ENCODE measurements around the gene AKR1B1.

Gene AKR1B1

DNA sequence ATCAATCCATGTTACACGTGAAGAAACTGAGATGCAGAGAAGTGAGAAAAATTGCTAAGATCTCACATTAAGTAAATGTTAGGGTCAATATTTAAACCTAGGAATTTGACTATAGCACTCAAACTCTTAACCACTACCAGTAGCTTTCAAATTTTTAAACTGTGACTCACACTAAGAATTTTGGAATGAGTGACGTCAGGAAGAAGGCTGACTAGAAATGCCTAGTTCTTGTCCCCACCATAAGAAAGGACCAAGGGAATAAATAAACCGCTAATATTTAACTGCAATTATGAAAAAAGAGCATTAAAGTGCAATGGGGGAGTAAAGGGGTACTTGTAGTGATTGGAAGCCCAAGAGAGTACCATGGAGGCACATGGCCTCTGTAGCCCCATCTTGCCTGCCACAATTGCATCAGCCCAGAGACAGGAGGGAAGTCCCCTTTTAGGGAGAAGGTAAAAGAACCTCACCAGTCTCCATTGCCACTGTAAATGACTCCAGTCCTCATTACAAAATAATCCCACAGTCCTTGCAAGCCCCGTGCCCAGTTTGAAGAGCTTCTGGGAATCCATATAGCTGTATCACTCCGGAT is 3.5 kb upstream of the AKR1B1 start:
- Histone ChIP-seq H3K9me3 (no peaks in the 10 kb centered on the region), H3K27me3 (peaks cover 45% of the 10 kb centered on the region), H3K4me1 (ENCODE audit: control insufficient read depth in 1 of 2, insufficient read depth in 1 of 2, low read depth in 1 of 2, low read length in 1 of 2) (peaks cover 3 to 13% of the 10 kb centered on the region in 2 experiments), H3K36me3 (no peaks in the 10 kb centered on the region), H3K27ac (no peak overlapping the region), H3K4me3 (ENCODE audit: low read depth in 1 of 2, low read length in 1 of 2) (no peak overlapping the region)
- TF ChIP-seq, protein P1, sequence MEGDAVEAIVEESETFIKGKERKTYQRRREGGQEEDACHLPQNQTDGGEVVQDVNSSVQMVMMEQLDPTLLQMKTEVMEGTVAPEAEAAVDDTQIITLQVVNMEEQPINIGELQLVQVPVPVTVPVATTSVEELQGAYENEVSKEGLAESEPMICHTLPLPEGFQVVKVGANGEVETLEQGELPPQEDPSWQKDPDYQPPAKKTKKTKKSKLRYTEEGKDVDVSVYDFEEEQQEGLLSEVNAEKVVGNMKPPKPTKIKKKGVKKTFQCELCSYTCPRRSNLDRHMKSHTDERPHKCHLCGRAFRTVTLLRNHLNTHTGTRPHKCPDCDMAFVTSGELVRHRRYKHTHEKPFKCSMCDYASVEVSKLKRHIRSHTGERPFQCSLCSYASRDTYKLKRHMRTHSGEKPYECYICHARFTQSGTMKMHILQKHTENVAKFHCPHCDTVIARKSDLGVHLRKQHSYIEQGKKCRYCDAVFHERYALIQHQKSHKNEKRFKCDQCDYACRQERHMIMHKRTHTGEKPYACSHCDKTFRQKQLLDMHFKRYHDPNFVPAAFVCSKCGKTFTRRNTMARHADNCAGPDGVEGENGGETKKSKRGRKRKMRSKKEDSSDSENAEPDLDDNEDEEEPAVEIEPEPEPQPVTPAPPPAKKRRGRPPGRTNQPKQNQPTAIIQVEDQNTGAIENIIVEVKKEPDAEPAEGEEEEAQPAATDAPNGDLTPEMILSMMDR (IDR thresholded peaks at IDR 0.05) = no peak

DNA sequence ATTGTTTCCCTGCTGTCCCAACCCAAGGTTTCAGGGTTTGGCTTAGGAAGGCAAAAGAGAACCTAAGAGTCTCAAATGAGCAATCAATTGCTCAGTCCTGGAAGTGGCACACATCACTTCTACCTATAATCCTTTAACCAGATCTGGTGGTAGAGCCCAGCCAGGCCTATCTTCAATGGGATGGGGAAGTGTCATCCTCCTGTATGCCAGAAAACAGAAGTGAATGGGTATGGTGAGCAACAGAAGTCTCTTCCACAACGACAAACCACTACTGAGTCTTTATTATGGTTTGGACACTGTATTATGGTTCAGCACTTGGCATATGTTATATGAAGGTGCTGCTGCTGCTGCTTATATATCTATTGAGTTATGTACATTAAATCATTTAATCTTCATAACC is 3.0 kb upstream of the AKR1B1 start:
- no peaks in the 10 kb centered on the region for H3K9me3 ChIP-seq
- H3K4me1 ChIP-seq (ENCODE audit: control insufficient read depth in 1 of 2, insufficient read depth in 1 of 2, low read depth in 1 of 2, low read length in 1 of 2) = peaks cover 3 to 13% of the 10 kb centered on the region in 2 experiments
- H3K36me3 ChIP-seq = no peaks in the 10 kb centered on the region
- H3K4me3 ChIP-seq (ENCODE audit: low read depth in 1 of 2, low read length in 1 of 2) = no peak overlapping the region
- no peak overlapping the region for H3K27ac ChIP-seq
- peaks cover 50% of the 10 kb centered on the region for H3K27me3 ChIP-seq
- TF ChIP-seq, protein P1 (IDR thresholded peaks at IDR 0.05) = no peak

DNA sequence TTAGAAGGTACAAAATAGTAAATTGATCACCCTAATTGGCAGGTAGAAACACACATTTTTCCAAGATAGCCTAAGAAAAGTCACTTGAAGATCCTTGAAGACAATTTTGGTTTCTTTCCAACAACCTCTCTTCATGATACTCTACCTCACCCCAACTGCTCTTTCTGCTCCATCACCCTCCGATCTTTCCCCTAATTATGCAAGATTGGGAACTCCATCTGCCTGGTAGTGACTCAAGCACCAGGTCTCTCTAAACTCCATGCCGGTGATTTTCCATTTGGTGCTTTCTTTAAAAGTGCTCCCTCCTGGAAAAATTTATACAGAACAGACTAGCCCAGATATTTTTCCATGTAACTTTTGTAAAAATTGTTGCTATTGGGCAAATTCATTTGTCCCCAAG is 1.1 kb upstream of the AKR1B1 start:
- TF ChIP-seq, protein P1 (IDR thresholded peaks at IDR 0.05) = no peak
- Histone ChIP-seq H3K9me3 (no peaks in the 10 kb centered on the region), H3K27me3 (peaks cover 70% of the 10 kb centered on the region), H3K27ac (no peak overlapping the region), H3K4me3 (ENCODE audit: low read depth in 1 of 2, low read length in 1 of 2) (no peak overlapping the region), H3K36me3 (no peaks in the 10 kb centered on the region), H3K4me1 (ENCODE audit: control insufficient read depth in 1 of 2, insufficient read depth in 1 of 2, low read depth in 1 of 2, low read length in 1 of 2) (peaks cover 3 to 13% of the 10 kb centered on the region in 2 experiments)

DNA sequence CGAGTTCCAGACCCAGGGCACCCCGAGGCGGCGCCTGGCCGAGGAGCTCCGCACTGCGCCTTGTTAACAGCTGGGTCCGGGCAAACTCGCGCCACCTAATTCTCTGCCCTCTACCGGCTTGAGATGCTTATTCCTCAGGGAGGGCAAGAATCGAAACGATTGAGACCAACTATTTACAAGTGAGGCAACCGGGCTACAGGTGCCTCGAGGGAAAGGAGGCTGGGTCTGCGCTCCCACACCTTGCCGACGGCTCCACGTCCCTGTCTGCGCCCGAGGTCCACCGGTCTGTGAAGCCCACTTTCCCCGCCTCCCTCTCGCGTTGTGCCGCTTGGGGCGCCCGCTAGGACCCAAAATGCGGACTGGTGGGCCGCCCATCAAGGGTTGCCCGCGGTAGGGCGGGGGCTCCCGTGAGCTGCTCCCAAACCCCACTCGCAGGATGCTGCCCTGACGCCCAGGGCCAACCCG is 527 bp downstream of the AKR1B1 start:
- H3K4me1 ChIP-seq (ENCODE audit: control insufficient read depth in 1 of 2, insufficient read depth in 1 of 2, low read depth in 1 of 2, low read length in 1 of 2) = peaks cover 3 to 13% of the 10 kb centered on the region in 2 experiments
- H3K27ac ChIP-seq = no peak overlapping the region

DNA sequence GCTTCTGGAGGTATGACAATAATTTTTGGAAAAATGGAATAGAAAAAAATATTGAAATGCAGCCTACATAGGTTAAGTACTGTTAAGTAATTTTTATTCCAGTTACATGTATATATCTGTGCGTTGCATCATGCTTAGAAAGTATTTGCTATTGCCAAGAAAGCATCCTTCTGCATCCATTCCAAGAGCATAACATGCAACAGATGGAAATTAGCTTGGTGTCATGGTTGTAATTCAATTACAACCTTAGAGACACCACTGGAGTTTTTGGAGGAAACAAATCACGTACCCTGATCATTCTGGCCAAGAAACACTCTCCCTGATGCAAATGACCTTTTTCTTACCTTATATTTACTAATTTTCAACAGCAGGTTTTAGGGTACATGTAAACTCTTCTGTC is 1.7 kb downstream of the AKR1B1 start:
- Histone ChIP-seq H3K4me1 (ENCODE audit: control insufficient read depth in 1 of 2, insufficient read depth in 1 of 2, low read depth in 1 of 2, low read length in 1 of 2) (peaks cover 3 to 13% of the 10 kb centered on the region in 2 experiments), H3K27me3 (peaks cover 81% of the 10 kb centered on the region), H3K9me3 (no peaks in the 10 kb centered on the region), H3K4me3 (ENCODE audit: low read depth in 1 of 2, low read length in 1 of 2) (no peak overlapping the region), H3K27ac (no peak overlapping the region), H3K36me3 (no peaks in the 10 kb centered on the region)
- TF ChIP-seq, protein P1 (IDR thresholded peaks at IDR 0.05) = no peak

More for the DNA sequence above, 527 bp downstream of the AKR1B1 start:
- Histone ChIP-seq H3K27me3 (peaks cover 81% of the 10 kb centered on the region), H3K4me3 (ENCODE audit: low read depth in 1 of 2, low read length in 1 of 2) (peak overlapping the region in 1 of 2 experiments; percentile 13), H3K9me3 (no peaks in the 10 kb centered on the region), H3K36me3 (no peaks in the 10 kb centered on the region)
- TF ChIP-seq, protein P1 (IDR thresholded peaks at IDR 0.05) = no peak

Measured in neutrophil (primary cell).